GM10266 (cell line): ENCODE data around the gene CELF2.

Experiments used
- DNase-seq: peaks from one replicate; pipeline ENCODE4 v3.0.0; 2012; ENCODE audit errors: extremely low spot score
- TF ChIP-seq, protein P1 (sequence below): IDR thresholded peaks from 2 replicates; pipeline ENCODE4 v1.5.1; 2012; ENCODE audit warnings: mild to moderate bottlenecking, low read depth; ENCODE audit not compliant: control insufficient read depth, insufficient read depth; ENCODE audit errors: missing control alignments

Gene CELF2

DNA sequence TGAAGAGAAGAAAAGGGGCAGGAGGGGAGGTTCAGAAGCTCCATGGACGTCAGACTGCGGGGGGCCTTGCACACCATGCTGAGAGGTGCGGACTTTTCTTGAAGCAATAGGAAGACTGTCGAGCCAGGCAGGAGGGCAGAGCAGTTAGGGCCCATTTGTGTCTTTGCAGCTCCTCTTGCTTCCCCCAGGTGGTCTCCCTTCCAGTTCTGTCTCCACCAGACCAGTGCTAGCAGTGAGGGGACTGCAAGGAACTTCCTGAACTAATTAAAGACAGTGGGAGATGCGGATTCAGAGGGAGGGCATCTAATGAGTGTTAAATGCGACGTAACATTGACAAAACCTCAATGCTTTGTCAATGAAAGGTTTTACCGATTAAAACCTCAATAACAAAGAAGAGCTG is 368.4 kb downstream of the CELF2 start:
- TF ChIP-seq, protein P1, sequence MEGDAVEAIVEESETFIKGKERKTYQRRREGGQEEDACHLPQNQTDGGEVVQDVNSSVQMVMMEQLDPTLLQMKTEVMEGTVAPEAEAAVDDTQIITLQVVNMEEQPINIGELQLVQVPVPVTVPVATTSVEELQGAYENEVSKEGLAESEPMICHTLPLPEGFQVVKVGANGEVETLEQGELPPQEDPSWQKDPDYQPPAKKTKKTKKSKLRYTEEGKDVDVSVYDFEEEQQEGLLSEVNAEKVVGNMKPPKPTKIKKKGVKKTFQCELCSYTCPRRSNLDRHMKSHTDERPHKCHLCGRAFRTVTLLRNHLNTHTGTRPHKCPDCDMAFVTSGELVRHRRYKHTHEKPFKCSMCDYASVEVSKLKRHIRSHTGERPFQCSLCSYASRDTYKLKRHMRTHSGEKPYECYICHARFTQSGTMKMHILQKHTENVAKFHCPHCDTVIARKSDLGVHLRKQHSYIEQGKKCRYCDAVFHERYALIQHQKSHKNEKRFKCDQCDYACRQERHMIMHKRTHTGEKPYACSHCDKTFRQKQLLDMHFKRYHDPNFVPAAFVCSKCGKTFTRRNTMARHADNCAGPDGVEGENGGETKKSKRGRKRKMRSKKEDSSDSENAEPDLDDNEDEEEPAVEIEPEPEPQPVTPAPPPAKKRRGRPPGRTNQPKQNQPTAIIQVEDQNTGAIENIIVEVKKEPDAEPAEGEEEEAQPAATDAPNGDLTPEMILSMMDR = no peak
- DNase-seq = no peak
